ENCODE data around the gene DAPK1. TPM values are rescaled to one million over a fixed set of nuclear protein-coding genes. Genes with fewer than 3 reads are reported as not detected.

Gene DAPK1
- 15.8 to 22.0 TPM (median 20.1 TPM) in 5 replicates for total RNA-seq (2022; extraction: Qiagen RNA extraction)

DNA sequence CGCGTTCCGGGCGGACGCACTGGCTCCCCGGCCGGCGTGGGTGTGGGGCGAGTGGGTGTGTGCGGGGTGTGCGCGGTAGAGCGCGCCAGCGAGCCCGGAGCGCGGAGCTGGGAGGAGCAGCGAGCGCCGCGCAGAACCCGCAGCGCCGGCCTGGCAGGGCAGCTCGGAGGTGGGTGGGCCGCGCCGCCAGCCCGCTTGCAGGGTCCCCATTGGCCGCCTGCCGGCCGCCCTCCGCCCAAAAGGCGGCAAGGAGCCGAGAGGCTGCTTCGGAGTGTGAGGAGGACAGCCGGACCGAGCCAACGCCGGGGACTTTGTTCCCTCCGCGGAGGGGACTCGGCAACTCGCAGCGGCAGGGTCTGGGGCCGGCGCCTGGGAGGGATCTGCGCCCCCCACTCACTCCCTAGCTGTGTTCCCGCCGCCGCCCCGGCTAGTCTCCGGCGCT is at the start of gene DAPK1:
DAPK1 (plus strand) TSS at position 264 of the 442 bp plus-strand sequence. CDS start 1,211 bp downstream, outside the sequence.

DNA sequence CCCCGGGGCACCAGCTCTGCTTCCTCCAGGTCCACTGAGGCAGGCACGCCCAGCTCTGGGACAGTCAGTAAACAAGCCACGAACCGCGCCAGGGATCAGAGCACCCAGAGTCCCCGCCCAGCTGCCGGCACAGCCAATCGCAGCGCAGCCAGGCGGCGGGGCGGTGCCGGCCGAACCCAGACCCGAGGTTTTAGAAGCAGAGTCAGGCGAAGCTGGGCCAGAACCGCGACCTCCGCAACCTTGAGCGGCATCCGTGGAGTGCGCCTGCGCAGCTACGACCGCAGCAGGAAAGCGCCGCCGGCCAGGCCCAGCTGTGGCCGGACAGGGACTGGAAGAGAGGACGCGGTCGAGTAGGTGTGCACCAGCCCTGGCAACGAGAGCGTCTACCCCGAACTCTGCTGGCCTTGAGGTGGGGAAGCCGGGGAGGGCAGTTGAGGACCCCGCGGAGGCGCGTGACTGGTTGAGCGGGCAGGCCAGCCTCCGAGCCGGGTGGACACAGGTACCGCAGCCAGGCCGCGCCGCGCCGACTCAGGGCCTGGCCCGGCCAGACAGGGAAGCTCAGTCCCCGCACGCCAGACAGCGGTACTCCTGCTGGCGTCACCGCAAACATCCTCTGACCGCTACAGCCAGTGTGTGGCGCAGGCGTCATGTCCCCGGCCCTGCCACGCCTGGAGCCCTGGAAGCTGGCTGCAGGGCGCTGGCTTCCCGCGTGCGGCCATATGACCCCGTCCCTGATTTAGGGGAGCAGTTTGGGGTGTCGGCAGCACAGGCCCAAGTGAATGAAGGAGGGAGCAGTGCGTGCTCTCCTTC is 228.4 kb downstream of the DAPK1 start, which contains the start of gene CTSL:
CTSL (plus strand) TSS at position 220 of the 810 bp plus-strand sequence. CDS start 1,485 bp downstream, outside the sequence.

Other genes with a start within 250 kb of the DAPK1 start
- 632 to 768 TPM (median 663 TPM) in 5 replicates for gene CTSL, start 228.3 kb downstream of the DAPK1 start, total RNA-seq (2022; extraction: Qiagen RNA extraction)